ENCODE measurements around the gene NR6A1.

- TF ChIP-seq EZH2 (IDR thresholded peaks at IDR 0.05) (no peak), EZH2phosphoT487 (IDR thresholded peaks at IDR 0.05) (no peak)
These were observed 75.0 kb downstream of the NR6A1 start for GRCh38 chr9:124696101-124696500.

Data from neural progenitor cell (in vitro differentiated cells).